ENCODE data around the gene AGBL1.

DNA sequence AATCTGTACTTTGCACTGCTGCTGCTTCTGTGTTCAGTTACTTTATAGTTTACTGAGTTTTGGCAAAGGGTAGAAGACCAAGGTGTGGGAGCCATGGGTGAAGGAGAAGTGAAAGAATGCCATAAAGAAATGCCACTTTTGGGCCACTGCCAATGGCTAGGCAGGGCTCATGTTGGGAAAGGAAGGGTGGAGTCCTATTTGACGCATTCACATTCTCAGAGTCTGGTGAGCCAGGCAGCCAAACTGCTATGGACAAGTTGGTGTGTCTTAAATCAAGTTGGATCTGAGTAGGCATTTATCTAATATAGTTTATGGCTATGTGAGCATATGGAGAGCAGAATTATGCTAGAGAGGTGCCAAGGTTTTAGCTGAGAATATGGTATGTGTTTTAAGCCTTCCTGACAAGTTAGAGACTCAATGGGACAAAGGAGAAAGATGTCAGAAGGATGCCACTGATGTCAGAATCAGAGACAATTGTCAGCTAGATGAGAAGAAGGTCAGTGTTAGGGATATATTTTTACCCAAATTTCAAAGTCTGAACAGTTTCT lies 296.1 kb downstream of the AGBL1 start:
- TF ChIP-seq CTCF (IDR thresholded peaks at IDR 0.05) (no peak), POLR2A (IDR thresholded peaks at IDR 0.05) (no peak)

Measured in right lobe of liver (tissue), 4 donors.